Measurements from ENCODE around the gene DCTN4. TPM values are rescaled to one million over a fixed set of nuclear protein-coding genes. Genes with fewer than 3 reads are reported as not detected.
"Not testable (repeated sequence)": the region's sequence is repeated elsewhere in the genome, so short reads cannot be mapped to it uniquely, and the experiment has no call there.

Gene DCTN4
- total RNA-seq, result 10 to 100 TPM; 44.6 to 51.5 TPM
- long read RNA-seq, full-length matches to known transcripts, result 14 of 29 reads
- long read RNA-seq, partial matches to known transcripts, result 12 of 29 reads
- long read RNA-seq, other reads (novel, unspliced or antisense), result 3 of 29 reads

DNA sequence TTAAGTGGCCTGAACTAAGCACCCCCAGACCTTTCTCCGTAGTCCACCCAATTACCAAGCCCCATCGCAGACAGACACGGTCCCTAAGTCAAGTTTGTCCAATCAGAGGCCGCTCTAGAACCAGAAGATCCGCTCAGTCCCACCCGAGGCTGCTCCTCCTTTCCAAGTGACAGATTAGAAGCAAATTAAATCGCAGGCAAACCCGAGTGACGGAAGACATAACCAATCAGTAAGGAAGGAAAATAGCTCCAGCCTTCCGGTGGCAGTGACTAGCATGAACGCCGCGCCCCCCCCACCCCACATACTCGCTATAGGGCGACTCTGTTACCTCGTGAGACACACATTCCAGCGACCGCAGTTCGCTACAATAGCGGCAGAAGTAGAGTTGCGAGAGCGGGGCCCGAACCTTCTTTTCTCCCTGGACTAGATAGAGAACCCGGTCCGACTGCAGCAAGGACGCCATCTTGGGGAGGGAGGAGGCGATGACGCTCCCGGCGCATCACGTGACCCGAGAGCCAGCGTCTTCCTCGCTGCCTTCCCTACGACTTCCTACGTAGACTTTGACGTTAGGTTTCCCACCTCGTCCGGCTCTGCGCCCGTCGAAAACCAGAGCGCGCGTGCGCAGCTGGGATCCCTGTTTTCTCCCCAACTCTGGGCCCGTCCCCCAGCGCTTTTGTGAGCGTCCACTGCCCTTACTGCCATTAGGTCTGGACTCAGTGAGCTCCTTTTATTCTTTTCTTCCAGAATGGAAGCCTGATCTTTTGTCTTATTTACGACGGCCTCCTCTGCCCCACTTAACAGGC lies at the start of gene DCTN4:
Gene DCTN4, minus strand, starts transcription at position 487 of the 803 bp plus-strand sequence. Its CDS starts 24 bp downstream, at position 463.
- intact Hi-C loops (cut with DNase I, micrococcal nuclease), result no loop called here
- peak; percentile 96 for DNase-seq
- ATAC-seq, result peak; percentile 93

DNA sequence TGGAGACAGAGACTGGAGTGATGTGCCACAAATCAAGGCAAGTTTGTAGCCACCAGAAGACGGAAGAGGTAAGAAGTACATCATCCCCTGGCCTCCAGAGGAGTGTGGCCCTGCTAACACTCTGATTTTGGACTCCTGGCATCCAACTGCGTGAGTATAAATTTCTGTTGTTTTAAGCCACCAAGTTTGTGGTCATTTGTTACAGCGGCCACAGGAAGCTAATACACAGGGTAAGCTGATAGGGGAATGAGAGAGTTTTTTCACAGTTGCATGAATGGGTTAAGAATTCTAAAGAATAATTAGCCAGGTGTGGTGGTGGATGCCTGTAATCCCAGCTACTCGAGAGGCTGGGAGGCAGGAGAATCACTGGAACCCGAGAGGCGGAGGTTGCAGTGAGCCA lies 45.6 kb upstream of the DCTN4 start:
- DNase-seq (no peak), ATAC-seq (no peak)
- intact Hi-C loops (cut with DNase I, micrococcal nuclease), result no loop called here

DNA sequence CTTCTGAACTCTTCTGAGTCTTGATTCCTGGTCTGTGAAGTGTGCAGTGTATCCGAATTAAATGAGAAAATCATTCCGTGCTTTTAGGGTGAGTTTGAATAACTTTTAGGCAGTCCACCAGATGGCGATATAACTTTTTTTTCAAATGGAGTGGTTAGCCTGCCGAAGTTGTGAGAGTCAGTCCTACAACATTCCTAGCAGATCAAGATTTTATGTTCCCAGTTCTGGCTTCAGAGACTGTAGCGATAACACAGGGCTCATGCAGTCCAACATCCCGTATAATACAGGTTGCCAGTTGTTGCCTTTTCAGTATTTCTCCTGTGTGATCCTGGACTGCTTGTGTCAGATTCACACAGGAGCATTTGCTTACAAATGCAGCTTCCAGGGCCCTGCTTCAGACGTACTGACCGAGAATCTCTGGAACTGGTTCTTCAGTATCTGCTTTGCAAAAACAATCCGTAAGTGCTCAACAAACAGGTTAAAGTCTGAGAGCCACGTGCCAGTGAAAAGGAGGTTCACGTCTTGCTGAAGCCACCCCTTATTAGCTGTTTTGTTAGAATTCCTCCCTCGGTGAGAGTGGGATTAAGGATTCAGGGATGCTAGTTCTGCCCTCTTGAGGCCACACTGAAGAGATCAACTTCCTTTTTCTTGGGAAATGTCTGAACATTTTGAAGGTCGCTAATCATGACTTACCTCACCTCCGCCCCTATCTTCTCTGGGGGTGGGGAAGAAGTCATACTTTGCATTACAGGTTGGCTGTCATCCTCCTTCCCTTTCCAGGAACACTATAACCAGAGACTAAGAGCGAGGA lies 42.5 kb upstream of the DCTN4 start:
- intact Hi-C loops (cut with DNase I, micrococcal nuclease), result loop anchor here in 1 of 2 donors (2.0 kb wide), 1 partner anchor 45 kb away; the partner anchor contains the start of gene IRGM
- DNase-seq, result peak in 1 of 2 donors; percentile 25

DNA sequence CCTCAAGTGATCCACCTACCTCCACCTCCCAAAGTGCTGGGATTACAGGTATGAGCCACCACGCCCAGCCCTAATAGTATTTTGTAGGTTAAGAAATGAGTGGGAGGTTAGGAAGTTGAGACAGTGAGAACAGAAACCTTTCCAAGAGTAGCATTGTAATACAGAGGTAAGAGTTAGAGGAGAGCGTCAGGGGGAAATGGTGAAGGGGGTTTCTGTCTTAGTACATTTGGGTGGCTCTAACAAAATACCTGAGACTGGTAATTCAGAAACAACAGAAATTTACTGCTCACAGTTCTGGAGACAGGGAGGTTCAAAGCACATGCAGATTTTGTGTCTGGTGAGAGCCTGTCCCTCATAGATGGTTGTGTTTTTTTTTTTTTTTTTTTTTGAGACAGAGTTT lies 38.6 kb upstream of the DCTN4 start:
- intact Hi-C loops (cut with DNase I, micrococcal nuclease), result no loop called here
- ATAC-seq (no peak), DNase-seq (no peak)

More for the DNA sequence above, 42.5 kb upstream of the DCTN4 start:
- peak; percentile 94 for ATAC-seq

DNA sequence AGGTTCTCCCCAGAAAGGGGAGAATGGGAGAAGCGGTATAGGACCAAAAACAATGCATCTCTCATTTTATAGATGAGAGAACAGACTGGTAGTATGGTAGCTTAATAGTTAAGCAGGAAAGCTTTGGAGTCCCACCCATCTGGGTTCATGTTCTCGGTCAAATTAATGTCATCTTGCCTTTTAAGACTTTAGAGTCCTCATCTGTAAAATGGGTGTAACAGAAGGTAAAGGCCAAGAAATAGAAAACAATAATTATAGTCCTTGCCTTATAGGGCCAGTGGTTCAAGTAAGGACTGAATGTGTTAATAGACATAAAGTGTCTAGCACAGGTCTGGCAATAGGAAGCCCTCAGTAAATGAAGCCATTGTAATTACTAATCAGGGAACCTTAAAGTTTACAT lies 36.1 kb upstream of the DCTN4 start:
- ATAC-seq (no peak), DNase-seq (no peak)
- intact Hi-C loops (cut with DNase I, micrococcal nuclease), result no loop called here

DNA sequence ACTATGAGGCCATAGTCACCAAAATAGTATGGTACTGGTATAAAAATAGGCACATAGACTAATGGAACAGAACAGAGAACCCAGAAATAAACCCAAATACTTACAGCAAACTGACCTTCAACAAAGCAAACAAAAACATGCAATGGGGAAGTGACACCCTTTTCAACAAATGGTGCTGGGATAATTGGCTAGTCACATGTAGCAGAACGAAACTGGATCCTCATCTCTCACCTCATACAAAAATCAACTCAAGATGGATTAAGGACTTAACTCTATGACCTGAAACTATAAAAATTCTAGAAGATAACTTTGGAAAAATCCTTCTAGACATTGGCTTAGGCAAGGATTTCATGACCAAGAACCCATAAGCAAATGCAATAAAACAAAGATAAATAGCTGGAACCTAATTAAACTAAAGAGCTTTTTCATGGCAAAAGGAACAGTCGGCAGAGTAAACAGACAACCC lies 34.6 kb upstream of the DCTN4 start:
- intact Hi-C loops (cut with DNase I, micrococcal nuclease); ATAC-seq; DNase-seq: not testable (repeated sequence)

DNA sequence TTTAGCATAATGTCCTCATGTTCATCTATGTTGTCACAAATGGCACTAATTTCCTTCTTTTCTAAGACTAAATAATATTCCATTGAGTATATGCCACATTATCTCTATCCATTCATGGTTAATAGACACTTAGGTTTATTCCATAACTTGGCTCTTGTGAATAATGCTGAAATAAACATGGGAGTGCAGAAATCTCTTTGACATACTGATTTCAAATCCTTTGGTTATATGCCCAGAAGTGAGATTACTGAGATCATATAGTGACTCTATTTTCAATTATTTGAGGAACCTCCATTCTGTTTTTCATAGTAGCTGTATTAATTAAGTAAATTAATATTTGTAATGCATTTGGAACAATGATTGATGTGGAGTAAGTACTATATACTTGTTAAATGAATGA lies 32.7 kb upstream of the DCTN4 start:
- intact Hi-C loops (cut with DNase I, micrococcal nuclease), result no loop called here
- no peak for ATAC-seq
- no peak for DNase-seq

DNA sequence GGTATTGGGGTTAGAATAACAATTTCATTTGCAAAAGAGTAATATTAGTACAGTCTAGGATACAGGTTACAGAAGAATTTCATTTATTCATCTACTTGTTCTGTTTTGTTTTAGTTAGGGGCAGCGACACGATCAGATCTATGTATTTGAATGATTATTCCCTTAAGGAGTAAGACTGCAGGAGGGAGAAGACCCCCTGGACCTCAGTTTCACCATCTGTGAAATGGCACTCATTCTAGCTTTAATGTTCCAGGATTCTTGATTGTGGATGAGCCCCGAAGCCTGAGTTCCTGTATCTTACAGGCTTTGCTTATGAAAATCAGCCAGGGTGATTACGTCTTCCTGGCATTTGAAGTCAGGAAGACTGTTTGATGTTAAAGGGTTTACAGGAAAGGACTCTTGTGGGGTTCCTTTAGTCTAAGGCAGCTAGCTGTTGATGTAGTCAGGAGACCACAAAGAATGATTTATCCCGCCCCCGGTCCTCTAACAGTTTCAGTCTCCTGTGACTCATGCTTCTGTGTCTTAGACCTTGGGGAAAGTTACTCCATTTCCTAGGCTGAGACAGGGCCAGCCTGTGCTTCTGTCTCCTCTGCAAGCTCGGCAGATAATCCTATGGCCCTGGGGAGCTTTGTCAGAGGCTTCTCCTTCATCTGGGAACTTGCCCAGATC lies 31.3 kb upstream of the DCTN4 start:
- DNase-seq, result peak; percentile 16 to 36
- intact Hi-C loops (cut with DNase I, micrococcal nuclease), result no loop called here
- no peak for ATAC-seq

DNA sequence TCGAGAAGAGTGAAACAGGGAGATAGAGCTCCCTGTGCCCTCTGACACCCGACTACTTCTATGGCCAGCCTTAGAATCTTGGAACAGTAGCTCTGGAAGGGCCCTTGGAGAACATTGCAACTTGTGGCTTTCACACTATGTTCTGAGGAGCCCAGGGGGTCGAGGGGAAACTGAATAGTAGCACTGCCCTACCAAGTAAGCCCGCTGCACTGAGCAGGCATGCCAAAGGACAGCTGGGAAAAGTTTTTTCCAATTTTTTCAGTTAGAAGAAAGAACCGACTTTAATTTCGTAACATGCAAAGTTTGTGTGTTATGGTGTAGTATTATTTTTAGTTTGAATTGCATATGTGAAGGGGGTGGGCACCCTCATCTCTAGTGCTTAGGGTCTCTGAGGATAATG lies 30.6 kb upstream of the DCTN4 start:
- DNase-seq (no peak), ATAC-seq (no peak)
- intact Hi-C loops (cut with DNase I, micrococcal nuclease), result no loop called here

DNA sequence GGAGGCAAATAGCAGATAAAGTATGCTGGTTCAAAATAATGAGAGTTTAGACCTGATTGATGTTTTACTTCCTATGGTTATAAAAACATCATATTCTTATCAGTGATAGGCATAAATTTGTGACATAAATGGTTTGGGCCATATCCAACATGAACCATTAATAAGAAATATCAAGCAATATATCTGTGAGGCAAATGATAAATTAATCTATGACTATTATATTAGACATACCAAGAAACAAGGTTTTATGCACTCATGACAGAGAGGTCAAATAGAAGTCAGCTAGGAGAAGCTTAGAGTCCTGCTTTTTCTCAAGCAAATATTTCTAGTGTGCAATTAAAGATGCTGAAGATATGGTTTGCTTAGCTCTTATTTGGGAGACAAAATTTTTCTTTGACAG lies 30.2 kb upstream of the DCTN4 start:
- ATAC-seq (no peak), DNase-seq (no peak)
- intact Hi-C loops (cut with DNase I, micrococcal nuclease), result no loop called here

DNA sequence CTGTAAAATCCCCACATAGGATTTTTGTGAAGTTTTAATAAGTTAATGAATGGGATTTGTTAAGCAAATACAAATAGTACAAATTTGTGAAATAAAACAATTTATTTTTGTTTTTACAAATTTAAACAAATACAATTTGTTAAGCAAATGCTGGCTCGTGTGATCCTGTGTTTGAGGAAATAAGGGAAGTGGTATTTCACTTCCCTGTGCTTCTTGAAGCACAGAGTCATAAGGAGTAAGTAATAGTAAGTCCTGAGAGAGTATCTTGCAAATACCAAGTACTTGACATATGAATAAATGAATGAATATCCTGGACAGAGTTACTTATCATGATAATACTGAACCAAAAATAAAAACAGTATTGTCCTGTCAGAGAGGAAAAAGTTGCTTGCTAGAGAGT lies 28.8 kb upstream of the DCTN4 start:
- DNase-seq (no peak), ATAC-seq (no peak)
- intact Hi-C loops (cut with DNase I, micrococcal nuclease), result no loop called here

DNA sequence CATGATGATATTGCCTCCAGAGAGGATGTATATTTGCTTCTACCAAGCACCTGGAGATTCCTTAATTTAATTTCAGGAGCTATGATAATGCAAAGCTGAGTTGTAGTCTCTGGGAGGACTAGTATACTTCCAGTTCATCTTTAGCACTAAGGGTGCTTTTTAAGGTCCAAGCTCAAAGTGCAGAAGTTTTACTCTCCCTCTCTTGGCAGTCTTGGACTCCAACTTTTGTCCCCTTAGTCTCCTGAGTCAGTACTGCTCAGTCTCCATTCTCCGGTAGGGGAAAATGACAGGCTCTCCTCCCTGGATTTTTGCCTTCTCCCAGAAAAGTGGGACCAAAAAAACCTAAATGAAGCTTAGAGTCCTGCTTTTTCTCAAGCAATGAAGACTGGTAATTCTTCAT lies 28.1 kb upstream of the DCTN4 start:
- no peak for ATAC-seq
- intact Hi-C loops (cut with DNase I, micrococcal nuclease), result no loop called here
- no peak for DNase-seq

DNA sequence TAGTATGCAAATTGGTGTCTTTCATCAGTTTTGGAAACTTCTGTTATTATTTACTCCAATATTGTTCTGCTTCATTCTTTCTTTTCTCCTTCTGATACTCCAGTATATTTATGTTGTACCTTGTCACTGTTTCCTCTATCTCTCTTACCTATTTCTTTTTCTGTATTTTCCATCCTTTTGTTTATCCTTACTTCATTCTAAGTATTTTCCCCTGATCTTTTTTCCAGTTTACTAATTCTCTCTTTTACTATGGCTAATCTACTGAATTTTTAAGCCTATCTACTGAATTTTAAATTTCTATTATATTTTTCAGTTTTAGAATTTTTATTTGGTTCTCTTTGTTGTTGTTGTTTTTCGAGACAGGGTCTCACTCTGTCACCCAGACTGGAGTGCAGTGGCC lies 27.1 kb upstream of the DCTN4 start:
- intact Hi-C loops (cut with DNase I, micrococcal nuclease), result no loop called here
- ATAC-seq (no peak), DNase-seq (no peak)

DNA sequence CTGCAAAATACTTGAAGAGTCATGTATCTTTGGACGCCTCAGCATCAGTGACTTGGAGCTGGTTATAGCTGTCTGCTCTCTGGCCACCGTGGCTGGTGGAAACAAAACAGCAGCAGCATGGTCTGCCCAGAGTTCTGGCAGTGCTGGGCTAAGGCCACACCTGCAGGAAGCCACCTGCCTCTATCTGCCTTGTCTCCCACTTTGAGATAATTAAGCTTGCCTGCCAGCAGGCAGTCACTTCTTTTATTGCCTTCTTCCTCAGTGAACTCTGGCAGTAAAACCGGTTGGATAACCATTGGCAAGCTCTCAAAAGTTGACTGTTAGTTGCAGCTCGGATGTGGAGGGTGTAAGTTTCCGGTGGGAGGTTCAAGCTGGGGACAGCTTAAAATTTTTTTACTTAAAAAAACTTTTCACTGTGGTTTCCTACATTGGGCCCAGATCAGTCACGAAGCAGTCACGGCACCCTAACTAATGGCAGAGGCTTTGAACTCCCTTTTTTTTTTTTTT lies 24.7 kb upstream of the DCTN4 start:
- ATAC-seq, result peak; percentile 78
- intact Hi-C loops (cut with DNase I, micrococcal nuclease), result no loop called here
- peak; percentile 68 to 87 for DNase-seq

DNA sequence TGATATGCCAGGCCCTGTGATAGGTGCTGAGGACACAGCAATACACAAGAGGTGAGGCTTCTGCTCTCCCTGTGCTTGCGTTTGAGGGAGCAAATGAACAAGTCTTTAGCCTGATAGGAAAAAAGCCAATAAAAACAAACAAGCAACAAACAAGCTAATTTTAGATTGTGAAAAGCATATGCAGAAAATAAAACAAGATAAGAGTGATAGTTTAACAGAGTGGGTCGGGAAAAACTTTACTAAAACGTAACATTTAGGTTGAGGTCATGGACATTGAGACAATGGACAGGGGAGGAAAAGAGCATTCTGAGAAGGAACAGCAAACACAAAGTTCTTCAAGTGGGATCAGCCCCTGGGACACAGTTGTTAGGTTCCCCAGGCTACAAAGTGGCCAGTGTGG lies 24.0 kb upstream of the DCTN4 start:
- ATAC-seq, result no peak
- intact Hi-C loops (cut with DNase I, micrococcal nuclease), result no loop called here

DNA sequence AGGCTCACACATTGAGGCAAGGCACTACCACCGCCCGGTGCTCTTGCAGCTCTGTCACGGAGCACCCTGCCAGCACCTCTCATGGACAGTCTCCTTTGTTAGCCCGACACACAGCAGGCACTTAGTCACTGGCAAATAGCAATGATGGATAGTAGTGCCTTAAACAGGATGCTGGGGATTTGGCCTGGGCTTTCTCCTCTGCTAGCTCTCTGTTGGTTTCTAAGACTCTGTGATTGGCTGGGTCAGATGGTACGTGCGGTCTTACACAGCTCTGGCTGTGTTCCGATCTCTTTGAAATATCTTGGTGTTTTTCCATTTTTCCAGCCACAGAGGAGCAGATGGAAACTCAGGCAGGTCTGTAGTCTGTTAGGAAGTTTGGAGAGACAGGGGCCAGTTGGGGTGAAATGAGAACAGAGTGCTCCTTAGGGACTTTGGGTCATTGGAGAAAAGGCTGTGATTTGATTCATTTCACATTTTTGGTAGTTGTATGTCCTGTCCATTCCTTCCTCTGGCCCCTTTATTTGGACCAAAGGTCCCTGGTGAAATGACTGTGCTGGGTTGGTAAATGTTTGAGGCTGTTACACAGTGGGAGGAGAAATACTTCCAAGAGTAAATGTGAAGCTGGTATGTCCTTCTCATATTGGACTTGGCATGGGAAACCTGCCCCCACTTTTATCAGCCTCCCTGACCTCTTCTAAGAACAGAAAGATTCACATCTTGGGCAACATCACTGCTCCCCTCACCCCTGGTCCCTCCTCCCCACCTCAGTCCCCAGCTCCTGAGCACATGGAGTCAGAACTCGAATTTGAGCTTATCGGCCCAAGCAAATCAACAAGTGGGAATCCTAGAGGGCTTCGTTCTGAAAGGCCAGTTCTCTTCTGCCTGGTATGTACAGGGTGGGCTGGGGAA lies 23.1 kb upstream of the DCTN4 start:
- ATAC-seq, result no peak
- peak; percentile 37 to 64 for DNase-seq
- intact Hi-C loops (cut with DNase I, micrococcal nuclease), result no loop called here

More for the DNA sequence above, 24.0 kb upstream of the DCTN4 start:
- DNase-seq, result no peak

DNA sequence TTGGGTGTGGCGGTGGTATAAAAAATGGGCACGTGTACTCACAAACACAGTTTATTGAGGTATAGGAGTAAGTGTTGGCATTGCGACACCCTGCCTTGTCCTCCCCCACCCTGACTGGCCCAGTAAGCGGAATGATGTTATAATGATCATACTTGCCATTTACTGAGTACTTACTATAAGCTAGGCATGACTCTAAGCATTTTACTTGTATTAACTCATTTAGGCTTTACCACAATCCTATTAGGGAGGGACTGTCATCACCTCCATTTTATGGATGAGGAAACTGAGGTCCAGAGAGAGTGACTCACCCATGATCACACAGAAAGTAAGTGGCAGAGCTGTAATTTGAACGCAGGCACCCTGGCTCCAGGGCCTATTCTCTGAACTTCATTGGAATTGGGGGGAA lies 22.0 kb upstream of the DCTN4 start:
- peak; percentile 70 for ATAC-seq
- intact Hi-C loops (cut with DNase I, micrococcal nuclease), result no loop called here
- peak; percentile 66 to 81 for DNase-seq

DNA sequence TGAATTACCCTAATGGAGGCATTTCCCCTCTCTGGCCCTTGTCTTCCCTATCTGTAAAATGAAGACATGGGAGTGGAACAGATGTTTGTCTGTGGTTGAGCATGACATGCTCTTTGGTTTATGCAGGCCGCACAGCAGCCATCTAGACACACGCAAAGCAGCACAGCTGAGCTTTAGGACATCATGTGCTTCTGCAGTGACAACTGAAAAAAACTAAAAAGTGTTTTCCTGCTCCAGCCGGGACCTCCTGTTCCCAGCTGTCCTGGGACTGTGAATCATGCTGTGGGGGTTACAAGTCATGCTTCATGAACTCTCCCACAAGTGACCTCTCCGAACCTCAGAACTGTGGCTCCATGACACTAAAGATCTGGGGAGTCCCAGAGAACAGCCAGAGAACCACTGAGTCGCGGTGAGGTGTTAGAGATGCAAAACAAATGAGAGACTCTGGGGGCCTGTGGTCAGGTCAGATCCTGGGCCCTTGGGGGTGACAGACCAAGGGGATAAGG lies 21.4 kb upstream of the DCTN4 start:
- intact Hi-C loops (cut with DNase I, micrococcal nuclease), result no loop called here
- DNase-seq (peak; percentile 25 to 61), ATAC-seq (no peak)

Measured in left colon (tissue), 2 donors.